Measurements from ENCODE around the gene FAM13C.
"Not testable (repeated sequence)": the region's sequence is repeated elsewhere in the genome, so short reads cannot be mapped to it uniquely, and the experiment has no call there.

FAM13C gene

DNA sequence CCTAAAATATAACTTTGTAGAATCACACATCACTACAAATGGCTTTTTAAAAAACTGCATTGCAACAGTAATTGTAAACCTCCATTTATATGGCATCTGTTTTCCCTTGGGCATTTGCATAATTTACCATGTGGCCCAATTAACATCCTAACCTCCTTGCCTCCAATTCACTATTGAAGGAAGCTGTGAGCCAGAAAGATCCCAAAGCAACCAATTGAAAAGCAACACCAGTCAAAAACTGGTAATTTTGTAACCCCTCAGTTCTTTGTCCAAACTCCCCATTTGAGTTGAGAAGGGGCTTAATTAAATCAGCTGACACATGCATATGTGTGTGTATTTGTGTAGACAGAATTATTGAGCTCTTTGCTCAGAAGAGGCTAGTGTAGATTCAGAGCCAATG lies 90.3 kb downstream of the FAM13C start:
- no peak for DNase-seq

- DNase-seq = no peak
Measured at GRCh38 chr10:59271160-59271559, 91.2 kb downstream of the FAM13C start.

GRCh38 chr10:59270492-59270891 lies 91.9 kb downstream of the FAM13C start:
- no peak for DNase-seq

GRCh38 chr10:59269651-59270050 lies 92.7 kb downstream of the FAM13C start:
- DNase-seq = no peak

DNA sequence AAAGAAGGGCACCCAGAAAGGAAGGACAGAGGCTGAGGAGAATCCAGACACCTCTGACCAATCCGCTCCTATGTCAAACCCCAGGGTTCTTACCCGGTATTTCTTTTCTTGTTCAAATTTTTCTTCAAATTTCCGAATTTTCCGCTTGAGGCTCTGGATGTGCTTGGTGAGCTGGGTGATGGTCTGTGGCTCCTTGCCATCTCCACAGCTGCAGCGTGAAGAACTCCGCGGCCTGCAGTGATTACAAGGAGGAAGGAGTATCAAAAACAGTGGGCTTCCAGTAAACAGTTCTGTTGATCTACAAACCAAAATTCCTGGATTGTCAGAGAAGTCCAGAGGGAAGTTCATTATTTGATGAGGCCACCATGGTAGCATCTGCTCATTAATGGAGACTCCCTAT lies 93.9 kb downstream of the FAM13C start:
- no peak for DNase-seq

DNA sequence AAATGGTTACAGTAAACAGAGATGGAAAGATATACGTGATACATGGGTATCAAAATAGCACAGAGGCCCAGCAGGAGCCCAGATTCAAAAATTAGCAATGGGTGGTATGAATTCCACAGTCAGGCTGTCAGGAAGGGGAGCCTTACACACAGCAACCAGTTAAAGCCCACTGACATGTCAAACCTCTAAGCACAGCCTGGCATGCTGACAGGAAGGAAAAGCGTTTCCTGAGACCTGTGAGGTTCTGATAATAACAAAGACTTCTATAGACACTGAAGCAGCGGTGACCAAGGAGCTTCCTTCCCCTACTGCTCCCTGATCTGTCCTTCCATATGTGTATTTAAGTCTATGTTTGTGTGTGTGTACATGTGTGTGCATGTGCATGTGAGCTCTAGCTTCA lies 96.0 kb downstream of the FAM13C start:
- DNase-seq = no peak

DNA sequence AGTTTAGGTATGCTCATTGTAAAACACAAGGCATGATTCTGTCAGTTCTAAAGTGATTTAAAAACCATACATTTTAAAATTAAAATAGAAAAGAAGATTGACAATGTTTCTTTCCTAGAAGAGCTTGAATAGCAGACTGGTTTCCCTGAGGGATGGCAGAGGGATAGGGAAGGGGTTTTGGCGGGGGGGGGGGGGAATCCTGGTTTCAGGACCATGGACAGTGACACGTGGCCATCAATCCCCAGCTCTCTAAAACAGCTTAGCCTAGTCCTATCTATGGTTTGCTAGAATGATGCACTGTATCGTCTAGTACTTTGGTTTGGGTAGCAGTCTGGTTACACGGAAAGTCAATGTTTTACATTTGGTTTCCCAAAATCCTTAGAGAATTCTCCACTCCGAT lies 97.2 kb downstream of the FAM13C start:
- DNase-seq = no peak

GRCh38 chr10:59258890-59259289 lies 103.5 kb downstream of the FAM13C start:
- DNase-seq = no peak

DNA sequence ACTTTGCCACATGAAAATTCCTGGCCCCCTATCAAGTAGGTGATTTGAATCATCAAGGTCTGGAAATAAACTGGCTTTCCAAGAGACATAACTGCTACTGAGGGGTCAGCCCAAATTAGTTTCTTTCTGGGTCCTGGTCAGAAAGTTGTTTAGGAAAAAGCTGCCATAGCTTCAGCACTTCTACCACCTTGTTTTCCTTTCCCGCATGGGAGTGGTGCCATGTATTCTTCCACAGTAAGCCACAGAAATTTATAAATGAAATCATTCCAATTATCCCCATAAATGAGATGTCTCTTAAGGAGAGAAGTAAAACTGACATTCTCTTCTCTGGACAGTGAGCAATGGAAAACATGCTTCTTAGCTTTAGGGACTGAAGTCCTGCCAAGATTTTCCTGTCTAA lies 105.1 kb downstream of the FAM13C start:
- DNase-seq = no peak

- no peak for DNase-seq
Measured at GRCh38 chr10:59255463-59255862, 106.9 kb downstream of the FAM13C start.

- DNase-seq = no peak
Measured at GRCh38 chr10:59252491-59252890, 109.9 kb downstream of the FAM13C start.

- no peak for DNase-seq
Measured at GRCh38 chr10:59245686-59246085, 116.7 kb downstream of the FAM13C start.

DNA sequence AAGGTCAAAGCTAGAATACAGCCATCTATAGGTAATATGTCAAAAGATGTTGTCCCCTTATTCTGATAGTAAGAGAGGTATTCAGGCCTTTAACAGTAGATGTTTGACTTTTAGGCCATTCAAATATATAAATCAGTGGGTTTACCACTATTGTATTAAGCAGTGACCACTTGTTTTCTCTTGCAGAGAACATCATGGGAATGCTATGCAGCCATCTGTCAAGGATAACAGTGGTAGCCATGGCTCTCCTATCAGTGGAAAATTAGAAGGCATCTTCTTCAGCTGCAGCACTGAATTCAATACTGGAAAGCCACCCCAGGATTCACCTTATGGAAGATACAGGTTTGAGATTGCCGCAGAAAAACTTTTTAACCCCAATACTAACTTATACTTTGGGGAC lies 117.5 kb downstream of the FAM13C start:
- DNase-seq = no peak

- DNase-seq = no peak
Measured at GRCh38 chr10:59243611-59244195, 118.6 kb downstream of the FAM13C start.

DNA sequence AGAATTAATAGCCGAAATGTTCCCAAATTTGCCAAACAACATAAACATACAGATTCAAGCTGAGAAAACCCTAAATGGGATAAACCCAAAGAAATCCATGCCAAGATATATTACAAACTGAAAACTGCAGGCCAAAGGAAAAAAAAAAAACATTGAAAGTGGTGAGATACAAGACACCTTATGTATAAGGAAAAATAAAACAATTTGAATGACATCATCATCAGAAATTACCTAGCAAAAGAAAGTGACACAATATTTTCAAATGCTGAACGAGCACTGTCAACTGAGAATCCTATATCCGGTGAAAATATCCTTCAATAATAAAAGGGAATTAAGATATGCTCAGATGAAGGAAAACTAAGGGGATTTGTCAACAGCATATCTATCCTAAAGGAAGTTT lies 119.4 kb downstream of the FAM13C start:
- DNase-seq = no peak

GRCh38 chr10:59242057-59242456 lies 120.3 kb downstream of the FAM13C start:
- no peak for DNase-seq

DNA sequence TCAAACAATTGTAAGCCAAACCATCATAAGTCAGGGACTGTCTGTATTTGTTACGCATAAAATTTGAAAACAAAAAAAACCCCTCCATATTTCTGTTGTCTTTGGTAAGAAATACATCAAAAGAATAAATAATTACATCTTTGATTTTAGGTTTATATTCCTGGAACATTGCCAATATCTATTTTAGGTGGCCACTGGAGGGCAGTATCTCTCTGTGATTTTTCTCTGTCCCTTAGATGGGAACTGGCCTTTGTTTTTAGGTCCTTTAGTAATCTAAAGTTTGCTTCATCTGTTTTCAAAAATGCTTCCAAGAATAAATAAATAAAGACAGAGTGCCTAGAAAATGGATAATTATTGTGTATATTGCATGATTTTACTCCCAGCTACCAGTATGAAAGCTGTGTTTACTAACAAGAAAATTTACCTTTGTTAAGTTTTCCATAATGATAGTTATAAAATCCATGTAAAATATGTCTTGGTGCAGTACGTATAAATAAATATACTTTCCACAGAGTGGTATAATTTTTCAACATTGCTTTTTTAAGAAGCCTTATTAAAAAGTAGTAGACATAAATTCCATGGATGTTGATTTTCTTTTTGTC lies 121.7 kb downstream of the FAM13C start:
- no peak for DNase-seq

GRCh38 chr10:59239108-59239507 lies 123.2 kb downstream of the FAM13C start:
- not testable (repeated sequence) for DNase-seq

DNA sequence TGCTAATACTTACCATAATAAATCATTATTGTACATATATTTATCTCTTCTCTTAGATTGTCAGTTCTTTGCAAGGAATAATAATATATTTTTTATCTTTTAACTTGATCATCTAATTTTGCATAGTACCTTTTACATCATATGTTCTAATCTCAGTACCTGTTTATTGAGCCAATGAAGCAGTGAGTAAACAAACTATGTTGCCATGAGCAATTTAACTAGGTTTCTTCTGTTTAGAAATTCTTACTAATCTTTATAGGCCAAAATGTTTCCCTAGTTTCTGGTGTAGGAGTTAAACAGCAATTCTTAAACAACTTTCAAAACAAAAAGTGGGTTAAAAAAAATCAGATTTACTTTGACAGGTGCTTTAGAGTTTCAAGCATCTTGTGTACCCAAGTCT lies 124.6 kb downstream of the FAM13C start:
- no peak for DNase-seq

DNA sequence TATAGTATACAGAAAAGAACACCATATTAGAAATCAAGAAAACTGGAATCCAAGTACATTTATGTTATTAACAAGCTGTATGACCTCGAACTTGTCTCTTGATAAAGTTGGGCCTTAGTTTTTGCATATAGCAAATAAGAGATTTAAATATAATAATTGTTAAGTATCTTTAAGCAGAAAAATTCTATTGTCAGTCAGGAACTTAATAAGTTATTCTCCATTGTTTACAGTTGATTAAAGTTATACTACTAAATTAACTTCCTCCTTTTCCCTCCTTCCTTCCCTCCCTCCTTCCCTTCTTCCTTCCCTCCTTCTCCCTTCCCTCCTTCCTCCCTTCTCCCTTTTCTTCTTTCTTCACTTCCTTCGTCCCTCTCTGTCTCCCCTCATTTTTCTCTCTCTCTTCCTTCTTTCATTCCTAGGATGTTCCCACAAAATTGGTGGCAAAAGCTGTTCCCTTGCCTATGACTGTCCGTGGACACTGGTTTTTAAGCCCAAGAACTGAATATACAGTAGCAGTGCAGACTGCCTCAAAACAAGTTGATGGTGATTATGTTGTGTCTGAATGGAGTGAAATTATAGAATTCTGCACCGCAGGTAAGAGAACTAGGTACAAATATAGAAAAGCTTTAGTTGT lies 126.2 kb downstream of the FAM13C start:
- no peak for DNase-seq

DNA sequence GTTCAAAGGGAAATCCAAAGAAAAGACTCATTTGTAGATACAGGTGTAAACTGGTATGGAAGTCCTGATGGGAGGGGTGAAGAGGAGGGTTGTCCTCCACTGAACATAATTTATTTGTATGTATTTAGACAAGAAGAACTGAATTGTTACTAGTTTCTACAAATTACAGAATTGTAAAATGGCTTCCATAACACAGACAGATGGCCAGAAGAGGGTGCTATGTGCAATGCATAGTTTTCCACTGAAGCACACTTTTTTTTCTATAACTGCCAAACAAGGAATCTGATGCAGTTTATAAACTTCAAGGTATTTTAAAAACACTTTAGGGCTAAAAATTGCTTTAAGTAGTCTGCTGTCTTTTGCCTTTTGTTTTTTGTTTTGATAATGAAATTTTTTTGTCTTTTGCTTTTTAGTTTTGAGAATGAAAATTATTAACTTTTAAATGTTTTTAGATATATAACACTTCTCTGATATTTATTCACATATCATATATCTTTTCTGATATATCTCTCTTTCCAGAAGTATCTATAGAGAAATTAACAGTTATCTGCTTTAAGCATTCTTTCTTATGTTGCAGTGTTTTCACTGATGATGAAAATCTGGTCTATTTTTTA lies 127.4 kb downstream of the FAM13C start:
- DNase-seq = no peak

GRCh38 chr10:59234194-59234593 lies 128.2 kb downstream of the FAM13C start:
- DNase-seq = no peak

DNA sequence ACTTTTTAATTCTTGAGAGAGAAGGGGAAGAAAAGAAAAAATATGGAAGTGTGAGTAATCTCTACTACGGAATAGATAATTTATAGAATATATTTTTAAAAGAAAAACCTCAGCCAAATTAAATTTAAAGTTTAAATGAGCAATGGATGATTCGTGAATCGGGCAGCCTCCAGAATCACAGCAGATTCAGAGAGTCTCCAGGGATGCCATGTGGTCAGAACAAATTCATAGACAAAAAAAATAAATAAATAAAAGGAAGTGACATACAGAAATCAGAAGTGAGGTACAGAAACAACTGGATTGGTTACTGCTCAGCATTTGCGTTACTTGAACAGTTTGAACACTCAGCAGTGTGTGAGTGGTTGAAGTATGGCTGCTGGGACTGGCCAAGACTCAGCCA lies 132.9 kb downstream of the FAM13C start:
- DNase-seq = no peak

- DNase-seq = no peak
Measured at GRCh38 chr10:59227136-59227673, 135.1 kb downstream of the FAM13C start.
